Peyer's patch (tissue), 4 donors: ENCODE results near the gene ATF7IP2.

Experiments used
- POLR2A ChIP-seq, 2 donors: fragments of 450-650 bp; IDR thresholded peaks; one replicate each; pipeline ENCODE4 v1.5.1; 2017; ENCODE audit warnings: antibody characterized with exemption in 2 of 2, mild to moderate bottlenecking in 2 of 2, moderate library complexity in 2 of 2
- TF ChIP-seq, protein P1 (sequence below), 6 experiments: fragments of 450-650 bp in 4 of 6; fragments of 200-600 bp in 2 of 6; sonication (generic) in 1 of 6; IDR thresholded peaks; one replicate each; pipeline ENCODE4 v1.5.1; 2017 to 2019; ENCODE audit warnings: antibody characterized with exemption in 6 of 6, mild to moderate bottlenecking in 3 of 6, moderate library complexity in 1 of 6

DNA sequence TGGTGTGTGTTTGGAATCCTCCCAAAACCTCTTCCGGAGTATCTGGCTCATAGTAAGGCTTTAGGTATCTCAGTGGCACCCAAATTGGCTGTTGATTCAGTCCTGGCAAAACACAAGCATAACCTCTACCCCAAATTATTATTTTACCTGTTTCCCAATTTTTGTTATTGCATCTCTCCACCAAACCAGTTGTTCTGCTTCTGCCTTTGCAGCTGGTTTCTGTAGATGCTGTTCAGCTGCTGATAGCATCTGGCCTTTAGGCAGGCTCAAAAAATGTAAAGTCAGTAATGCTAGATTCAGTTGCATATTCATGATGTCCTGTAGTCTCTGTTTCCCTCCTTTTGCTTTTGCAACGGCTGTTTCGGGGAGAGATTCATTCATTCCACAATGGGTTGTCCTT lies 33.8 kb downstream of the ATF7IP2 start:
- TF ChIP-seq, protein P1, sequence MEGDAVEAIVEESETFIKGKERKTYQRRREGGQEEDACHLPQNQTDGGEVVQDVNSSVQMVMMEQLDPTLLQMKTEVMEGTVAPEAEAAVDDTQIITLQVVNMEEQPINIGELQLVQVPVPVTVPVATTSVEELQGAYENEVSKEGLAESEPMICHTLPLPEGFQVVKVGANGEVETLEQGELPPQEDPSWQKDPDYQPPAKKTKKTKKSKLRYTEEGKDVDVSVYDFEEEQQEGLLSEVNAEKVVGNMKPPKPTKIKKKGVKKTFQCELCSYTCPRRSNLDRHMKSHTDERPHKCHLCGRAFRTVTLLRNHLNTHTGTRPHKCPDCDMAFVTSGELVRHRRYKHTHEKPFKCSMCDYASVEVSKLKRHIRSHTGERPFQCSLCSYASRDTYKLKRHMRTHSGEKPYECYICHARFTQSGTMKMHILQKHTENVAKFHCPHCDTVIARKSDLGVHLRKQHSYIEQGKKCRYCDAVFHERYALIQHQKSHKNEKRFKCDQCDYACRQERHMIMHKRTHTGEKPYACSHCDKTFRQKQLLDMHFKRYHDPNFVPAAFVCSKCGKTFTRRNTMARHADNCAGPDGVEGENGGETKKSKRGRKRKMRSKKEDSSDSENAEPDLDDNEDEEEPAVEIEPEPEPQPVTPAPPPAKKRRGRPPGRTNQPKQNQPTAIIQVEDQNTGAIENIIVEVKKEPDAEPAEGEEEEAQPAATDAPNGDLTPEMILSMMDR (IDR thresholded peaks at IDR 0.05) = no peak
- no peak for TF ChIP-seq POLR2A (IDR thresholded peaks at IDR 0.05)
